NCI-H2227 treated with DMSO at 0.1 percent for 48 hours (cell line): ENCODE data around the gene KRTAP9-9.
"Not testable (repeated sequence)": the region's sequence is repeated elsewhere in the genome, so short reads cannot be mapped to it uniquely, and the experiment has no call there.

Experiments used
- DNase-seq: peaks from one replicate; lab custom pipeline; 2025; lab: John Stamatoyannopoulos, UW

The KRTAP9-9 gene

DNA sequence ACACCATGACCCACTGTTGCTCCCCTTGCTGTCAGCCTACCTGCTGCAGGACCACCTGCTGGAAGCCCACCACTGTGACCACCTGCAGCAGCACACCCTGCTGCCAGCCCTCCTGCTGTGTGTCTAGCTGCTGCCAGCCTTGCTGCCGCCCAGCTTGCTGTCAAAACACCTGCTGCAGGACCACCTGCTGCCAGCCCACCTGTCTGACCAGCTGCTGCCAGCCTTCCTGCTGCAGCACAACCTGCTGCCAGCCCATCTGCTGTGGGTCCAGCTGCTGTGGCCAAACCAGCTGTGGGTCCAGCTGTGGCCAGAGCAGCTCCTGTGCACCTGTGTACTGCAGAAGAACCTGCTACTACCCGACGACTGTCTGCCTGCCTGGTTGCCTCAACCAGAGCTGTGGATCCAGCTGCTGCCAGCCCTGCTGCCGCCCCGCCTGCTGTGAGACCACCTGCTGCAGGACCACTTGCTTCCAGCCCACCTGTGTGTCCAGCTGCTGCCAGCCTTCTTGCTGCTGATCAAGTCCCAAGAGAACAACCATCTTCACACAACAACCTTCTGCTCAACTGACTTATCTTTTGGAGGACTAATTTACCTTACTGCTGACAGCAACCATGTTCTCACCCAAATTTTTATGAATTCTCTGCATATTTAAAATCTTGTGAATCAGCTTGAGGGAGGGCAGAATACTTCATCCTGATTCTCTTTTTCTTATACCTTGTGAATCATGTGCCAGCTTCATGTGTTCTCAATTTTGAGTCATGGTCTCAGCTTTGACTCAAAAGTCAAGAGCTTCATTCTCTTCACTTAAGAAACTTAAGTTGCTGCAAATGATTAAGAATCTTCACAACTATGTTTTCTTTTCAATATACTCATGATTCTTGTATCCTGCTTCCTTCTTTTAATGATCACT, at the start of gene KRTAP9-9:
KRTAP9-9 (plus strand) TSS at position 4 of the 910 bp plus-strand sequence.
- not testable (repeated sequence) for DNase-seq

DNA sequence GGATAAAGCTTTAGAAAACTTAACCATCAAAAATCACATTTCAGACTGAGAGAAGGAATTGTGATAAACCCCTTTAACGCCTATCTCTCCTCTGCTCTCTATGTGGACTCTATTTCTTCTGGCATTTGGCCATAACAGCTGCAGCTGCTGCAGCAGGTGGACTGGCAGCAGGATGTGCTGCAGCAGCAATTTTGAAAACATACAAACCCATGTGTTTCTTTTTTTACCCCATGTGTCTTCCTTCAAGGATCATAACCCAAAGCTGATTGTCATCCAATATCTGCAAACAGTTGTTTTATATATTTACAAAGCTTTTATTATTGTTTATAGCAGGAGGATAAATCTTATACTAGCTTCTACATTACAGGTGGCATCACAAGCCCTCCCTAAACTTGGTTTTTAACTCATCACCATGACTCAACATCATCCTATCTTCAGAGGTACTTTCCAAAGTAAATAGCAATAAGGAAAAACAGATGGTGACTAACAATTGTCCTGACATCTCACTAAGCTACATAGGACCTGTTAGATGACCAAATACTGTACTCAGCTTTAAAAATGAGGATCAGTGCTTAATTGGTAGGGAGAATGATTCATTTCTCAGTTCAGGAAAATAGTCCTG, 43.2 kb upstream of the KRTAP9-9 start:
- DNase-seq: no peak

DNA sequence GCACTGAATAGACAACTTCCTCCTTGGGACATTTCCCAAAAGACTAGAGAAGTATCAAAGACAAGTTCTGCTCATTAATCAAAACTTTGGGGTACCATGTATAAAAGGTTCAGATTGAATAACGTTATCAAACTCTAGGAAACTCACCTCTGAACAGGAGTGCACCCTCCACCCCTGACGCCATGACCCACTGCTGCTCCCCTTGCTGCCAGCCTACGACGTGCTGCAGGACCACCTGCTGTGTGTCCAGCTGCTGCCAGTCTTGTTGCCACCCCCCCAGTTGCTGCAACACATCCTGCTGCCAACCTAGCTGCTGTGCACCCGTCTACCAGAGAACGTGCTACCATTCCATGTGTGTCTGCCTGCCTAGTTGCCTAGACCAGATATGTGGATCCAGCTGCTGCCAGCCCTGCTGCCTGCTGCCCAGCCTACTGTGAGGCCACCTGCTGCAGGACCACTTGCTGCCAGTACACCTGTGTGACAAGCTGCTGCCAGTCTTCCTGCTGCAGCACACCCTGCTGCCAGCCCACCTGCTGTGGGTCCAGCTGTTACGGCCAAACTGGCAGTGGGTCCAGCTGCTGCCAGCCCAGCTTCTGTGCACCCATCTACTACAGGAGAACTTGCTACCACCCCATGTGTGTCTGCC, 42.5 kb upstream of the KRTAP9-9 start:
- no peak for DNase-seq

DNA sequence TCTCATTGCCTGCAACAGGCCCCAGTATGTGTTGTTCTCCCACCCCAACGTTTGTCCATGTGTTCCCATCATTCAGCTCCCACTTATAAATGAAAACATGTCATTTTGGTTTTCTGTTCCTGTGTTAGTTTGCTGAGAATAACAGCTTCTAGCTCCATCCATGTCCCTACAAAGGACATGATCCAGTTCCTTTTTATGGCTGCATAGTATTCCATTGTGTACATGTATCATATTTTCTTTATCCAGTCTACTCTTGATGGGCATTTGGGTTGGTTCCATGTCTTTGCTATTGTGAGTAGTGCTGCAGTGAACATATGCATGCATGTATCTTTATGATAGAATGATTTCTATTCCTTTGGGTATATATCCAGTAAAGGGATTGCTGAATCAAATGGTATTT, 39.5 kb upstream of the KRTAP9-9 start:
- no peak for DNase-seq

DNA sequence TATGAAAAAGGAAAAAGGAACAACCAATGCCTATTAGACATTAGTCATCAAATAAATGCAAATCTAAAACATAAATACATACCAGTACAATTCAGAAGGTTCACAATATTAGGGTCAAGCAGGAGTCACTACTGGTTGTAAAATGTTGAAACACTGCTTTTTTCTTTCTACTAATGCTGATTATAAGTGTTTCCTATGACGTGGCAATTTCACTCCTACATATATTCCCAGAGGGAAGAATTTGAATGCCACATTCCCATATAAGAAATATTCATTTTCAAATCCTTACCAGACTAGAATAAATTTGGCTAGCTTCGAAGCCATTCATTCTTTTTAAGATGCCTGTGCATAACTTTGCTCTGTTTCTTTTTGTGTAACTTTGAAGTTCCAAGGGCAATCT, 31.4 kb upstream of the KRTAP9-9 start:
- DNase-seq: no peak

DNA sequence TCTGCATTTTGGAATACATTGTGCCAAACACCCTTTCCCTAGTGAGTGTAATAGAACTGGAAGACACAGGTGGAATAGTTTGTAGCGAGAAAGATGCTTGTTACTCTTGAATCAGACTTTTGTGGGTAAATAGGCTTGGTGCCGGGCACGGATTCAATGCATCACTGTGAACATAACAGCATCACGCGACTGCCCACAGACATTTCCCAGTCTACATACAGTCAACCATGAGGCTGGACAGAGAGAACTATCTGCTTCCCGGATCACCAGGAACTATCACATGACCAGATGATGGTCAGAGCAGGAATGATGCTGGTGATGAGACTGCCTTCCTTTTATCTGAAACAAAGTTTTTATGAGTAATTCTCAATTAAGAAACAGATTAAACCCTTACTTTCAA, 29.1 kb upstream of the KRTAP9-9 start:
- no peak for DNase-seq

DNA sequence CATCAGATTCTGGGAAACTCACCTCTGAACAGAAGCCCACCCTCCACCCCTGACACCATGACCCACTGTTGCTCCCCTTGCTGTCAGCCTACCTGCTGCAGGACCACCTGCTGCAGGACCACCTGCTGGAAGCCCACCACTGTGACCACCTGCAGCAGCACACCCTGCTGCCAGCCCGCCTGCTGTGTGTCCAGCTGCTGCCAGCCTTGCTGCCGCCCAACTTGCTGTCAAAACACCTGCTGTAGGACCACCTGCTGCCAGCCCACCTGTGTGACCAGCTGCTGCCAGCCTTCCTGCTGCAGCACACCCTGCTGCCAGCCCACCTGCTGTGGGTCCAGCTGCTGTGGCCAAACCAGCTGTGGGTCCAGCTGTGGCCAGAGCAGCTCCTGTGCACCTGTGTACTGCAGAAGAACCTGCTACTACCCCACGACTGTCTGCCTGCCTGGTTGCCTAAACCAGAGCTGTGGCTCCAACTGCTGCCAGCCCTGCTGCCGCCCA, 28.5 kb upstream of the KRTAP9-9 start, which contains the start of gene KRTAP9-2:
KRTAP9-2 (plus strand) TSS at position 51 of the 498 bp plus-strand sequence; CDS start at position 58, 7 bp downstream.
- DNase-seq: not testable (repeated sequence)

DNA sequence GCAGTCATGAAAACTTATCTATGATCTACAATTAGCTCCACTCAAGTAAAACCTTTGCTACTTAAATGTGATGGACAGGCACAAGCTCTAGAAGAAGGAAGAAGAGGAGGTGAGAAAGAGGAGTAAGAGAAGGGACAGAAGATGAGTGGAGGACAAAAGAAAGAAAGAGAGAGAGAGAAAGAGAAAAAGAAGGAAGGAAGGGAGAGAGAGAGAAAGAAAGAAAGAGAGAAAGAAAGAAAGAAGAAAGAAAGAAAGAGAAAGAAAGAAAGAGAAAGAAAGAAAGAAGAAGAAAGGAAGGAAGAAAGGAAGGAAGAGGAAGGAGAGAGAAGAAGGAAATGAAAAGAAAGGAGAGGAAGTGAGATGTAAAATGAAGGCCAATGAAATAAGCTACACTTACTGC, 25.1 kb upstream of the KRTAP9-9 start:
- DNase-seq: no peak

DNA sequence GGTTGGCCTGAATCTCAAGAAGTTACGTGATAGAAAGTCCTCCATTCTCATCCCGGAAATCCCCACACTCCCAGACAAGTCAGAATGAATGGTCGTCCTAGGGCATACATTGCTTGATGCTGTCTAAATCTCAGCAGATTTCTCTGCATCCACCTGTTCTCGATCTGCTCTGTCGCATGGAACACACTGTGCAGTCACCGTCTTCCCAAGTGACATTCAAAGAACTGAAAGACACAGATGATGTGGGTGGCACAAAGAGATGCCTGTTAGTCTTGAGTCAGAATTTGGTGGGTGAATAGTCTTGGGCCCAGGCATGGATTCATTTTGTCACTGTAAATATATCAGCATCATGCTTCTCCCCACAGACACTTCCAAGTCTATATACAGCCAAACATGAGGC, 23.5 kb upstream of the KRTAP9-9 start:
- DNase-seq: no peak

DNA sequence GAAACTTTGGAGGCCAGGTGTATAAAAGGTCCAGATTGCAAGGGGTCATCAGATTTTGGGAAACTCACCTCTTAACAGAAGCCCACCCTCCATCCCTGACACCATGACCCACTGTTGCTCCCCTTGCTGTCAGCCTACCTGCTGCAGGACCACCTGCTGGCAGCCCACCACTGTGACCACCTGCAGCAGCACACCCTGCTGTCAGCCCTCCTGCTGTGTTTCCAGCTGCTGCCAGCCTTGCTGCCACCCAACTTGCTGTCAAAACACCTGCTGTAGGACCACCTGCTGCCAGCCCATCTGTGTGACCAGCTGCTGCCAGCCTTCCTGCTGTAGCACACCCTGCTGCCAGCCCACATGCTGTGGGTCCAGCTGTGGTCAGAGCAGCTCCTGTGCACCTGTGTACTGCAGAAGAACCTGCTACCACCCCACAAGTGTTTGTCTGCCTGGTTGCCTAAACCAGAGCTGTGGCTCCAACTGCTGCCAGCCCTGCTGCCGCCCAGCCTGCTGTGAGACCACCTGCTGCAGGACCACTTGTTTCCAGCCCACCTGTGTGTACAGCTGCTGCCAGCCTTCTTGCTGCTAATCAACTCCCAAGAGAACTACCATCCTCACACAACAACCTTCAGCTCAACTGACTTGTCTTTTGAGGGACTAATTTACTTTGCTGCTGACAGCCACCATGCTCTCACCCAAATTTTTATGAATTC, 22.6 kb upstream of the KRTAP9-9 start, which contains the start of gene KRTAP9-3:
KRTAP9-3 (plus strand) TSS at position 51 of the 707 bp plus-strand sequence; CDS start at position 104, 53 bp downstream.
- not testable (repeated sequence) for DNase-seq

DNA sequence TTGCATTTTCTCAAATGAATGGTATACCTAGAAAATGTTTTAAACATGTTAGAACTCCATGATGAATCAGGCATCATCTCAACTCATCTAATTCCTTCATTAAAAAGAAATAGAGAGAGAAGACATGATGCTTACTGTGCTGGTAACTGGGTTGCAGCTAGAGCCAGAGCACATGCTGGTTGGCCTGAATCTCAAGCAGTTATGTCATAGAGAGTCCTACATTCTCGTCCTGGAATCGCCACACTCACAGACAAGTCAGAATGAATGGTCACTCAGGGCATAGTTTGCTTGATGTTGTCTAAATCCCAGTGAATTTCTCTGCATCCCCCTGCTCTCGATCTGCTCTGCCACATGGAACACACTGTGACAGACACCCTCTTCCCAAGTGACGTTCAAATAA, 18.1 kb upstream of the KRTAP9-9 start:
- not testable (repeated sequence) for DNase-seq

DNA sequence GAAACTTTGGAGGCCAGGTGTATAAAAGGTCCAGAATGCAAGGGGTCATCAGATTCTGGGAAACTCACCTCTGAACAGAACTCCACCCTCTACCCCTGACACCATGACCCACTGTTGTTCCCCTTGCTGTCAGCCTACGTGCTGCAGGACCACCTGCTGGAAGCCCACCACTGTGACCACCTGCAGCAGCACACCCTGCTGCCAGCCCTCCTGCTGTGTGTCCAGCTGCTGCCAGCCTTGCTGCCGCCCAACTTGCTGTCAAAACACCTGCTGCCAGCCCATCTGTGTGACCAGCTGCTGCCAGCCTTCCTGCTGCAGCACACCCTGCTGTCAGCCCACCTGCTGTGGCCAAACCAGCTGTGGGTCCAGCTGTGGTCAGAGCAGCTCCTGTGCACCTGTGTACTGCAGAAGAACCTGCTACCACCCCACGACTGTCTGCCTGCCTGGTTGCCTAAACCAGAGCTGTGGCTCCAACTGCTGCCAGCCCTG, 17.2 kb upstream of the KRTAP9-9 start, which contains the start of gene KRTAP9-8:
KRTAP9-8 (plus strand) TSS at position 51 of the 489 bp plus-strand sequence; CDS start at position 104, 53 bp downstream.
- not testable (repeated sequence) for DNase-seq

DNA sequence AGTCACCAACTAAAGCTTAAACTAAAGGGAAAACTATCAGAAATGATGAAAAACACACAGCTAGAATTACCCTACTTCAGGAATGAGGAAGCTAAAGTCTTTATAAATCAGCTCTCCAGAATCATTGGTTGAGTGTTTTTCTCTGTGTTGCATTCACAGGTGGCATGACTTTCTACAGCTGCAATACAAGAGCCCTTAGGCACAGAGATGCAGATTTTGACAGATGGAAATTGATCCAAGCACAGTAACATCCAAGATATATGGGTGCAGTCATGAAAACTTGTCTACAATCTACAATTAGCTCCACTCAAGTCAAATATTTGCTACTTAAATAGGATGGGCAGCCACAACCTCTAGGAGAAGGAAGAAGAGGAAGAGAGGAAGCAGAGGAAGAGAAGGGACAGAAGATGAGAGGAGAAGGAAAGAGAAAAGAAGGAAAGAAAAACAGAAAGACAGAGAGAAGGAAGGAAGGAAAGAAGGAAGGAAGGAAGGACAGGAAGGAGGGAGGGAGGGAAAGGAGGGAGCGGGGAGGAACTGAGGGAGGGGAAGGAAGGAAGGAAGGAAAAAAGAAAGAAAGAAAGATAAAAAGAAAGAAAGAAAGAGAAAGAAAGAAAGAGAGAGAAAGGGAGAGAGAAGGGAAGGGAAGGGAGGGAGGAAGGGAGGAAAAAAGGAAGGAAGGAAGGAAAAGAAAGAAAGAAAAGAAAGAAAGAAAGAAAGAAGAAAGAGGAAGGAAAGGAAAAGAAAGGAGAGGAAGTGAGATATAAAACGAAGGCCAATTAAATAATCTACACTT, 8.0 kb upstream of the KRTAP9-9 start:
- not testable (repeated sequence) for DNase-seq

DNA sequence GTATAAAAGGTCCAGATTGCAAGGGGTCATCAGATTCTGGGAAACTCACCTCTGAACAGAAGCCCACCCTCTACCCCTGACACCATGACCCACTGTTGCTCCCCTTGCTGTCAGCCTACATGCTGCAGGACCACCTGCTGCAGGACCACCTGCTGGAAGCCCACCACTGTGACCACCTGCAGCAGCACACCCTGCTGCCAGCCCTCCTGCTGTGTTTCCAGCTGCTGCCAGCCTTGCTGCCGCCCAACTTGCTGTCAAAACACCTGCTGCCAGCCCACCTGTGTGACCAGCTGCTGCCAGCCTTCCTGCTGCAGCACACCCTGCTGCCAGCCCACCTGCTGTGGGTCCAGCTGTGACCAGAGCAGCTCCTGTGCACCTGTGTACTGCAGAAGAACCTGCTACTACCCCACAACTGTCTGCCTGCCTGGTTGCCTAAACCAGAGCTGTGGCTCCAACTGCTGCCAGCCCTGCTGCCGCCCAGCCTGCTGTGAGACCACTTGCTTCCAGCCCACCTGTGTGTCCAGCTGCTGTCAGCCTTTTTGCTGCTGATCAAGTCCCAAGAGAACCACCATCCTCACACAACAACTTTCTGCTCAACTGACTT, 5.4 kb upstream of the KRTAP9-9 start, which contains the start of gene KRTAP9-4:
KRTAP9-4 (plus strand) TSS at position 51 of the 604 bp plus-strand sequence; CDS start at position 85, 34 bp downstream.
- DNase-seq: not testable (repeated sequence)

DNA sequence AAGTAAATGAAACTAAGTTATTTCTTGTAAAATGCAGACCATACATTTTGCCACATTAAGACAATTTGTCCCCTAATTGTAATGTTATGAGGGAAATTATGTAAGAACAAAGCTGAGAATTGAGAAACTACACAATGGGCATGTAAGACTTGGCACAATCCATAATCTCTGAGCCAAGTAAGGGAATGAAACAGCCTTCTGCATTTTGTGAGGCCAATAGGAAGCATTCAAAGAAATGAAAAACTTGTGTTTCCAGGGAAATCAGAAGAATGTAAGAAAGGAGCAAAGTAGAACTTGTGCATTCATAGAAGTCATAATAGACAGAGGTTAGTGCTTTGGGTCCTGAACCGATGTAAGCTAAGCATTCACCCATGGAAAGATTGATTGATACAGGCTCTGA, 3.9 kb upstream of the KRTAP9-9 start:
- DNase-seq: no peak

DNA sequence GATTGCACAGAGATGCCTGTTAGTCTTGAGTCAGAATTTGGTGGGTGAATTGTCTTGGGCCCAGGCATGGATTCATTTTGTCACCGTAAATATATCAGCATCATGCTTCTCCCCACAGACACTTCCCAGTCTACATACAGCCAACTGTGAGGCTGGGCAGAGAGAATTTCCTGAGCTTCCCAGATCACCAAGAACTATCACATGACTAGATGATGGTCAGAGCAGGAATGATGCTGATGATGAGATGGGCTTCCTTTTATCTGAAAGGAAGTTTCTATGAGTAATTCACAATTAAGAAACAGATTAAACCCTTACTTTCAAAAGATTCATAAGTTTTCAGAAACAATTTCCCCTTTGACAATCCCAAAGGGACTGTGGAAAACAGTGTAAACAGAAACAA, 323 bp upstream of the KRTAP9-9 start:
- DNase-seq: no peak

DNA sequence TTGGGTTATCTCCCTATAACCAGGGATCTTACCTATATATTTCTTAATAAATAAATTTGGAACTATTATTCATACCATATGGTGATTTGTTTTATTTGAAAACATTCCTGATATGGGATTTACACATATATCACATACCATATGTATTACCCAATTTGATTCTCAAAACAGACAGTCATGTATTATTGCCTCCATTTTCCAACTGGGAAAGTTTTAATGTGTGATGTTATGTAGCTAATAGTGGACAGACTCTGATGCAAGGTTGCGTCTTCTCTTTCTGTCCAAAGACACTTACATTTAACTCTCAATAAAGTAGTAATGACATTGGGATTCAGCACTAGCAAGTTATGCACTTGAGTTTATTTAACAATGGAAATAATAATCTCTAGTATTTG, 1.1 kb downstream of the KRTAP9-9 start:
- DNase-seq: no peak

DNA sequence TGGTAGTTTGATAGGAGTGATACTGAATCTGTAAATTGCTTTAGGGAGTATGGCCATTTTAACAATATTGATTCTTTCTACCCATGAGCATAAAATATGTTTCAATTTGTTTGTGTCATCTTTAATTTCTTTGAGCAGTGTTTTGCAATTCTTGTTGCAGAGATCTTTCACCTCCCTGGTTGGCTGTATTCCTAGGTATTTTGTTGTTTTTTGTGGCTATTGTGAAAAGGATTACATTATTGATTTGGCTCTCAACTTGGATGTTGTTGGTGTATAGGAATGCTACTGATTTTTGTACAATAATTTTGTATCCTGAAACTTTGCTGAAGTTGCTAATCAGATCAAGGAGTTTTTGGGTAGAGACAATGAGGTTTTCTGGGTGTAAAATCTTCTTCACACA, 3.2 kb downstream of the KRTAP9-9 start:
- DNase-seq: no peak

DNA sequence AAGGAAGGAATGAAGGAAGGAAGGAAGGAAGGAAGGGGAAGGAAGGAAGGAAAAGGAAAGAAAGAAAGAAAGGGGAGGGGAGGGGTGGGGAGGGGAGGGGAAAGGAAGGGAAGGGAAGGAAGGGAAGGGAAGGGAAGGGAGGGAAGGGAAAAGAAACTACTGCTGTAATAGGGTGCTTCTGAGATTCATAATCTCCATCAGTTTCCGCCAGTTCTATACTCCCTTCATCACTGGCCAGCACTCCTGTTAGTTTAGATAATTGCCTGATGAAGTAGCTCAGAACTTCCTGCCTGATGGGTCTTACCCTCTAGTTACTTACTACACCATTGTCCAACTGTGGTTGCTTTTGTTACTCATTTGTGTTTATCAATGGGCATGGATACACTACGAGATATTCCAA, 8.0 kb downstream of the KRTAP9-9 start:
- DNase-seq: no peak

DNA sequence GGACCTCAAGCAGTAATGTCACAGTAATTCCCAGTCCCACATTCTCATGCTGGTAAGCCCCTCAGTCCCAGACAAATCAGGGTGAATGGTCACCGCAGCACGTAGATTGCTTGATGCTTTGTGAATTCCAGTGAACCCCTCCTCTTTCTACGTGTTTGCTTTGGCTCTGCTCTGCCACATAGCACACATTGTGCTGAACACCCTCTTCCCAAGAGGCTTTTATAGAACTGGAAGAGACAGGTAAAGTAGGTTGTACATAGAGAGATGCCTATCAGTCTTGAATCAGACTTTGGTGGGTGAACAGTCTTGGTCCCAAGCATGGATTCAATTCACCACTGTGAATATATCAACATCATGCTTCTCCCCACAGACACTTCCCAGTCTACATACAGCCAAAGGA, 9.4 kb downstream of the KRTAP9-9 start:
- no peak for DNase-seq
